SK-N-SH (cell line): ENCODE results near the gene LRIT2.

Experiments used
- EP300 ChIP-seq, 2 experiments: IDR thresholded peaks; 2 replicates each; pipeline versions ENCODE4 v1.4.0 to v1.6.1; 2012; ENCODE audit warnings: borderline replicate concordance in 1 of 2, low read depth in 1 of 2, low read length in 1 of 2
- GABPA ChIP-seq: IDR thresholded peaks from 2 replicates; pipeline ENCODE4 v1.4.0; 2012; ENCODE audit warnings: low read depth, mild to moderate bottlenecking
- POLR2AphosphoS5 ChIP-seq: IDR thresholded peaks from 2 replicates; pipeline ENCODE4 v1.6.1; 2012; ENCODE audit warnings: low read depth, low read length
- RCOR1 ChIP-seq: fragments of 150-350 bp; IDR thresholded peaks from 2 replicates; pipeline ENCODE4 v1.6.1; 2017; ENCODE audit warnings: antibody characterized with exemption, low read length
- REST ChIP-seq: IDR thresholded peaks from 2 replicates; pipeline ENCODE4 v1.6.1; 2012; ENCODE audit warnings: mild to moderate bottlenecking, low read depth, low read length, moderate library complexity
- RFX5 ChIP-seq: IDR thresholded peaks from 2 replicates; pipeline ENCODE4 v1.6.1; 2012; ENCODE audit warnings: mild to moderate bottlenecking, improper control_type of control experiment, low read length
- SMC3 ChIP-seq: IDR thresholded peaks from 2 replicates; pipeline ENCODE4 v1.6.1; 2012; ENCODE audit warnings: low read depth, low read length, improper control_type of control experiment
- USF1 ChIP-seq: IDR thresholded peaks from 2 replicates; pipeline ENCODE4 v1.4.0; 2012; ENCODE audit warnings: low read depth, borderline replicate concordance
- USF2 ChIP-seq: fragments of 150-350 bp; IDR thresholded peaks from 2 replicates; pipeline ENCODE4 v1.6.1; 2017; ENCODE audit warnings: antibody characterized with exemption, low read length, low read depth, borderline replicate concordance
- ZBTB33 ChIP-seq: IDR thresholded peaks from 2 replicates; pipeline ENCODE4 v1.4.0; 2012; ENCODE audit warnings: low read depth, borderline replicate concordance
- TF ChIP-seq, protein P1 (sequence below): fragments of 200-600 bp; sonication (generic); IDR thresholded peaks from 2 replicates; pipeline ENCODE4 v1.6.1; 2017; ENCODE audit warnings: antibody characterized with exemption, mild to moderate bottlenecking, moderate library complexity

- TF ChIP-seq, protein P1, sequence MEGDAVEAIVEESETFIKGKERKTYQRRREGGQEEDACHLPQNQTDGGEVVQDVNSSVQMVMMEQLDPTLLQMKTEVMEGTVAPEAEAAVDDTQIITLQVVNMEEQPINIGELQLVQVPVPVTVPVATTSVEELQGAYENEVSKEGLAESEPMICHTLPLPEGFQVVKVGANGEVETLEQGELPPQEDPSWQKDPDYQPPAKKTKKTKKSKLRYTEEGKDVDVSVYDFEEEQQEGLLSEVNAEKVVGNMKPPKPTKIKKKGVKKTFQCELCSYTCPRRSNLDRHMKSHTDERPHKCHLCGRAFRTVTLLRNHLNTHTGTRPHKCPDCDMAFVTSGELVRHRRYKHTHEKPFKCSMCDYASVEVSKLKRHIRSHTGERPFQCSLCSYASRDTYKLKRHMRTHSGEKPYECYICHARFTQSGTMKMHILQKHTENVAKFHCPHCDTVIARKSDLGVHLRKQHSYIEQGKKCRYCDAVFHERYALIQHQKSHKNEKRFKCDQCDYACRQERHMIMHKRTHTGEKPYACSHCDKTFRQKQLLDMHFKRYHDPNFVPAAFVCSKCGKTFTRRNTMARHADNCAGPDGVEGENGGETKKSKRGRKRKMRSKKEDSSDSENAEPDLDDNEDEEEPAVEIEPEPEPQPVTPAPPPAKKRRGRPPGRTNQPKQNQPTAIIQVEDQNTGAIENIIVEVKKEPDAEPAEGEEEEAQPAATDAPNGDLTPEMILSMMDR = no peak
- TF ChIP-seq USF2 (no peak), EP300 (IDR thresholded peaks at IDR 0.05; ENCODE audit: borderline replicate concordance in 1 of 2, low read depth in 1 of 2, low read length in 1 of 2) (no peak), SMC3 (no peak), RCOR1 (no peak), ZBTB33 (no peak), RFX5 (no peak), GABPA (no peak), REST (no peak), USF1 (no peak), POLR2AphosphoS5 (no peak)
Observed at GRCh38 chr10:84262190-84262956, 37.0 kb upstream of the LRIT2 start.
